Measurements from ENCODE around the gene NUFIP1. TPM values are rescaled to one million over a fixed set of nuclear protein-coding genes. Genes with fewer than 3 reads are reported as not detected.
"Not testable (repeated sequence)": the region's sequence is repeated elsewhere in the genome, so short reads cannot be mapped to it uniquely, and the experiment has no call there.

The NUFIP1 gene
- polyA plus RNA-seq (2012; ENCODE audit: low read depth, missing spikeins): 3.9 TPM

DNA sequence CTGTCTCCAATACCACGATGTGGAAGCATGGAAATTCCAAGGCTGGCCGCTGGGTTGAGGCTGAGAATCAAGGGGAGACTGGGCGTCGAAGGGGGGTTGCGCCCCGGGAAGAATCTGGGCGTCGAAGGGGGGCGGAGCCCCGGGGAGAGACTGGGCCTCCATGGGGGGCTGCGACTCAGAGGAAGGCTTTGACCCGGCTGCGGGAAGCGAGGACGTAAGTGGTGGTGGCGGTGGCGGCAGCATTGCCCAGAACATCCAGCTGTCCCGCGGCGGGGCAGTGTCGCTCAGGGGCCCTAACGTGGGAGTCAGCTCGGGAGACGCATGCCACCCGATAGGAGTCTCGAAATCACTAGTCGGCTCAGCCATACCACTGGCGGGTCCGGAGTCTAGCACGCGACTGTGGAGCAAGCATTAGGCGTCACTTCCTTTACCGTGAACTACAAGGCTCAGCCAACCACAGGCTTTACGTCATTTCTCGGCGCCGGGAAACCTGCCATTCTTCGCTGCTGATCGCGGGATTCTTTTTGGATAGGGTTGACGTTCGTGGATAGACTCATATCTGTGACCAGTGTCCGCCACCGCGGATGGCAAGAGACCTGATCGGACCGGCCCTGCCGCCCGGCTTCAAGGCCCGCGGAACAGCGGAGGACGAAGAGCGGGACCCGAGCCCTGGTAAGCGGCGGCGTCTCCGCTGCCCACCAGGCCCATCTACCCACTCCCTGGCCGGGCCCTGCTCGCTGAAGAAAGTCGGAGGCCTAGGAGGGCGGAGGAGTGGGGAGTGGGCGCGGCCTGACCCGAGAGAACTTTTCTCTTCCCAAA lies at the start of gene NUFIP1, which contains the start of gene GPALPP1:
Gene NUFIP1 (minus strand): TSS at position 401 of the 819 bp plus-strand sequence. CDS start 35 bp downstream, at position 366.
Gene GPALPP1 (plus strand): TSS at position 468 of the 819 bp plus-strand sequence. CDS start 117 bp downstream, at position 585.
- peak; percentile 68 for TF ChIP-seq POLR2A (IDR thresholded peaks at IDR 0.05; ENCODE audit: low read depth, low read length)
- no peak for TF ChIP-seq PAX5 (IDR thresholded peaks at IDR 0.05; ENCODE audit: insufficient read depth, low read length, severe bottlenecking)
- peak; percentile 76 for TF ChIP-seq TAF1 (IDR thresholded peaks at IDR 0.05; ENCODE audit: low read depth, low read length)
- 0 out of 2 replicates have a peak, but pooled peaks have one; percentile 8 for TF ChIP-seq SPI1 (IDR thresholded peaks at IDR 0.05; ENCODE audit: low read depth, low read length)
- peak; percentile 82 for TF ChIP-seq POLR2AphosphoS5 (IDR thresholded peaks at IDR 0.05; ENCODE audit: low read depth, low read length)
- no peak for TF ChIP-seq POU2F2 (IDR thresholded peaks at IDR 0.05; ENCODE audit: low read depth, low read length)
- peak; percentile 94 for FAIRE-seq
- peak; percentile 92 for DNase-seq (ENCODE audit: insufficient read length, low spot score)

DNA sequence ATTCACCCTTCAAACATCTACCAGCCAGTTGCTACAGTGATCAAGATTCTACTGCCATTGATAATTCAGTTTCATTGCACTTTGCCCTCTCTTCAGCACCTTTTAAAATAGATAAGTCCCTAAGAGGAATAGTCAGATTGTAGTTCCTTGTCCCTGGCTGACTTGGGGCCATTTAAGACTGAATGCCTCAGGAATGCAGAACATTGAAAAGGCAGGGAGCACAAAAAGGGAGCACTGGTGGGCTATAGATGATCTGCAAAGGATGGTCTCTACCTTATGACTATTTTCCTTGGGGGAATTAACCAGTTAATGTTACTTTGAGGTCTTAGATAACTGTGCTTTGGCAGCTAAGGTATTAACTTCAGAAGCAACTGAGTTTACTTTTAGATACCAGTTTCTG lies 46.9 kb upstream of the NUFIP1 start:
- TF ChIP-seq TAF1 (IDR thresholded peaks at IDR 0.05; ENCODE audit: low read depth, low read length) (no peak), PAX5 (IDR thresholded peaks at IDR 0.05; ENCODE audit: insufficient read depth, low read length, severe bottlenecking) (no peak), POLR2AphosphoS5 (IDR thresholded peaks at IDR 0.05; ENCODE audit: low read depth, low read length) (no peak), SPI1 (IDR thresholded peaks at IDR 0.05; ENCODE audit: low read depth, low read length) (no peak), POLR2A (IDR thresholded peaks at IDR 0.05; ENCODE audit: low read depth, low read length) (no peak), POU2F2 (IDR thresholded peaks at IDR 0.05; ENCODE audit: low read depth, low read length) (no peak)
- DNase-seq (ENCODE audit: insufficient read length, low spot score): no peak
- no peak for FAIRE-seq

DNA sequence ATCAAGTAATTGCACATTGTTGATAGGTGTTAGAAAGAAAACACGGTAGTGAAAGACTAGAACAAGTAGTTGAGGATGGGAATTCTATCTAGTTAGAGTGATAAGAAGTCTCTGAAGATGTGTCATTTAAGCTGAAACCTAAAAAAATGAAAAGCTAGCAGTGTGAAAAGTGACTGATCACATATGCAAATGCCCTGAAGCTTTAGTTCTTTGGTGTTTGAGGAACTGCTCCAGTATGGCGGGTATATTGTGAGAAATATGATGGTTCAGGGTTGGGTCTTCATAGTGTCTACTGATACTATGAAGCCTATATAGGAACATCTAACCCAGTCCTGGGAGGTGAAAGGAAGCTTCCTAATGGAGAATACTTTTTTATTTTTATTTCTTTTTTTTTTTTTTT lies 45.1 kb upstream of the NUFIP1 start:
- no peak for TF ChIP-seq POU2F2 (IDR thresholded peaks at IDR 0.05; ENCODE audit: low read depth, low read length)
- no peak for TF ChIP-seq POLR2AphosphoS5 (IDR thresholded peaks at IDR 0.05; ENCODE audit: low read depth, low read length)
- TF ChIP-seq SPI1 (IDR thresholded peaks at IDR 0.05; ENCODE audit: low read depth, low read length): peak; percentile 69
- no peak for TF ChIP-seq TAF1 (IDR thresholded peaks at IDR 0.05; ENCODE audit: low read depth, low read length)
- TF ChIP-seq PAX5 (IDR thresholded peaks at IDR 0.05; ENCODE audit: insufficient read depth, low read length, severe bottlenecking): no peak
- no peak for TF ChIP-seq POLR2A (IDR thresholded peaks at IDR 0.05; ENCODE audit: low read depth, low read length)
- FAIRE-seq: no peak
- DNase-seq (ENCODE audit: insufficient read length, low spot score): no peak

DNA sequence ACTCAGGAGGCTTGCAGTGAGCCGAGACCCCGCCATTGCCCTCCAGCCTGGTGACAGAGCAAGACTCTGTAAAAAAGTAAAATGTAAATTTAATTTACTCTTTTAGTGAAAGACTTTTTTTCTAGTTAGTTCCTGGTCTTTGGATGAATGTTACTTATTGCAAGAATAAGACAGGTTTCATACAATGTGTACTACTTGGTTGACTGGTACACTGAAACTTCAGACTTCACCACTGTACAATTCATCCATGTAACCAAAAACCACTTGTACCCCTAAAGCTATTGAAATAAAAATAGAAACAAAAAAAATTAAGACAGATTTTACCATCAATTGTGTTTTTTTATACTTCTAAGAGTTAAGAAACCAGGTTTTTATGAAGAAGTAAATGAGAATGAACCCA lies 35.6 kb upstream of the NUFIP1 start:
- no peak for TF ChIP-seq SPI1 (IDR thresholded peaks at IDR 0.05; ENCODE audit: low read depth, low read length)
- TF ChIP-seq POU2F2 (IDR thresholded peaks at IDR 0.05; ENCODE audit: low read depth, low read length): no peak
- TF ChIP-seq POLR2AphosphoS5 (IDR thresholded peaks at IDR 0.05; ENCODE audit: low read depth, low read length): no peak
- TF ChIP-seq POLR2A (IDR thresholded peaks at IDR 0.05; ENCODE audit: low read depth, low read length): no peak
- no peak for TF ChIP-seq PAX5 (IDR thresholded peaks at IDR 0.05; ENCODE audit: insufficient read depth, low read length, severe bottlenecking)
- no peak for TF ChIP-seq TAF1 (IDR thresholded peaks at IDR 0.05; ENCODE audit: low read depth, low read length)
- FAIRE-seq (no peak), DNase-seq (ENCODE audit: insufficient read length, low spot score) (no peak)

DNA sequence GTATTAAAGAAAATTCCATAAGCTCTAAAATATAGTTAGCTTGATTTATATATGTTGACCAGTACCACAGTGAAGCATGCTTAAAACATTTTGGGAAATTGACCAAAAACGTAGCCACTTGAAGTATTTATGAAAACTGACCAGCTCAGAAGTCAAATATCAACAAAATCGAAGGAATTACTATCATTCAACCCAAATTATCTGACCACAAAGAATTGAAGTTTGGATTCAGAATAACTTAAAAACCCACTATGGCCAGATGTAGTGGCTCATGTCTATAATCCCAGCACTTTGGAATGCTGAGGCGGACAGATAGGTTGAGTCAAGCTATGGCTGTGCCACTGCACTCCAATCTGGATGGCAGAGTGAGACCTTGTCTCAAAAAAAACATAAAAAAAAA lies 32.0 kb upstream of the NUFIP1 start:
- TF ChIP-seq POU2F2 (IDR thresholded peaks at IDR 0.05; ENCODE audit: low read depth, low read length) (no peak), PAX5 (IDR thresholded peaks at IDR 0.05; ENCODE audit: insufficient read depth, low read length, severe bottlenecking) (no peak), POLR2AphosphoS5 (IDR thresholded peaks at IDR 0.05; ENCODE audit: low read depth, low read length) (no peak), TAF1 (IDR thresholded peaks at IDR 0.05; ENCODE audit: low read depth, low read length) (no peak), POLR2A (IDR thresholded peaks at IDR 0.05; ENCODE audit: low read depth, low read length) (no peak), SPI1 (IDR thresholded peaks at IDR 0.05; ENCODE audit: low read depth, low read length) (no peak)
- DNase-seq (ENCODE audit: insufficient read length, low spot score) (no peak), FAIRE-seq (peak; percentile 26)

DNA sequence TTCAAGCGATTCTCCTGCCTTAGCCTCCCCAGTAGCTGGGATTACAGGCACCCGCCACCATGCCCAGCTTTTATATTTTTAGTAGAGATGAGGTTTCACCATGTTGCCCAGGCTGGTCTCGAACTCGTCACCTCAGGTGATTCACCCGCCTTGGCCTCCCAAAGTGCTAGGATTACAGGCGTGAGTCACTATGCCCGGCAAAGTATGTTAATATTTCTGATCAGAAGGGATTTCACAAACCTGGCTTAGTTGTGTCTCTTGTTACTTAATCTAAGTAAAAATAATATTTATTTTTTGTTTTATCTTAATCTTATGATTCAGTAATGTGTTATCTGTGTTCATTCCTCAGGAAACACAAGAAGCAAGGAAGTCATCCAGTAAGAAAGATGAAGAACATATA lies 30.7 kb upstream of the NUFIP1 start:
- FAIRE-seq; DNase-seq (ENCODE audit: insufficient read length, low spot score): not testable (repeated sequence)

DNA sequence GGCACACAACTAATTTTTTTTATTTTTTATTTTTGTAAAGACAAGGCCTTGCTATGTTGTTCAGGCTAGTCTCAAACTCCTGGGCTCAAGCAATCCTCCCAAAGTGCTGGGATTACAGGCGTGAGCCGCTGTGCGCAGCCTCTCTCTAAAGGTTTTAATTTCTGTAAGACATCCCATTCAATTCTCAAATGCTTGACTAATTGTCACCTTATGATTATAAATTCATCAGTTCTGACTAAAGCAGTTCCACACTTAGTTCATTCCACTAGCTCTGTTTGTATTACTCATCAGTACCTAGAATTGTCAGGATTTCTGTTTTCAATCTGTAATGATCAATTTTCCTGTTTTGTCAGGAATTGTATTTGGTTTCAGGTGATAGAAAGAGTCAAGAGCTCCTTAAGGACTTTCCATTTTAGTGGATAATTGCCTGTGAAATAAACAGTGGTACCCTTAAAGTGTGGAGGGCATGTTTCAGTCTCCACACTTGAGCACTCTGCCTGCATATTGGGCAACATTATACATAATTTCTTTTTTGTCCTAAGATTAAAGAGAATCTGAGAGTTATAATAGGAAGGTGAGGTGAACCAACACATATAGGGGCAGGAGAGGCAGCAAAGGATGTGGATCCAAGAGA lies 27.6 kb upstream of the NUFIP1 start:
- FAIRE-seq: no peak
- TF ChIP-seq PAX5 (IDR thresholded peaks at IDR 0.05; ENCODE audit: insufficient read depth, low read length, severe bottlenecking): no peak
- TF ChIP-seq TAF1 (IDR thresholded peaks at IDR 0.05; ENCODE audit: low read depth, low read length): no peak
- no peak for TF ChIP-seq POLR2A (IDR thresholded peaks at IDR 0.05; ENCODE audit: low read depth, low read length)
- no peak for TF ChIP-seq SPI1 (IDR thresholded peaks at IDR 0.05; ENCODE audit: low read depth, low read length)
- TF ChIP-seq POLR2AphosphoS5 (IDR thresholded peaks at IDR 0.05; ENCODE audit: low read depth, low read length): no peak
- TF ChIP-seq POU2F2 (IDR thresholded peaks at IDR 0.05; ENCODE audit: low read depth, low read length): no peak
- no peak for DNase-seq (ENCODE audit: insufficient read length, low spot score)

DNA sequence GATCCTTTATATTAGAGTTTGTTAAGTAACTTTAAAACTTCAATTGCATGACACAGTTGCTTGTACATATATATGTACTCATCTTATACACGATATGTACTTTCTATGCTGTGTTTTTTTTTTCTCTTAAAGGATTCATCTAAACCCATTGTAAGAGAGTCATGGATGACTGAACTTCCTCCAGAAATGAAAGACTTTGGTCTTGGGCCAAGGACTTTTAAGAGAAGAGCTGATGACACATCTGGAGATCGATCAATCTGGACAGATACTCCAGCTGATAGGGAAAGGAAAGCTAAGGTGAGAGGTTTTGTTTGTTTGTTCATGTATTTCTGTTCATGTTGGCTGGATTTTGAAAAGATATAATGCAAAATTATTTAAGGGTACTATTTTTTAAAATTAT lies 26.0 kb upstream of the NUFIP1 start:
- FAIRE-seq: no peak
- no peak for TF ChIP-seq POU2F2 (IDR thresholded peaks at IDR 0.05; ENCODE audit: low read depth, low read length)
- no peak for DNase-seq (ENCODE audit: insufficient read length, low spot score)

DNA sequence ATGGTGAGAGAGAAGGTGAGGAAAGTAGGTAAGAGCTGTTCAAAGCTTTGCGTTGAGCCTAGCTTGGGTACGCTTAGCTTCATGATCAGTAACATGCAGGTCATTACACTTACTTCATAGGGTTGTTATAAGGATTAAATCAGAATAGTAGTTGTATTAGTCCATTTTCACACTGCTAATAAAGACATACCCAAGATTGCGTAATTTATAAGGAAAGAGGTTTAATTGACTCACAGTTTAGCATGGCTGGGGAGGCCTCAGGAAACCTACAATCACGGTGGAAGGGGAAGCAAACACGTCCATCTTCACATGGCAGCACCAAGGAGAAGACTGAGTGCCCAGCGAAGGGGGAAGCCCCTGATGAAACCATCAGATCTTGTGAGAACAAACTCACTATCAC lies 21.9 kb upstream of the NUFIP1 start:
- FAIRE-seq (no peak), DNase-seq (ENCODE audit: insufficient read length, low spot score) (no peak)
- TF ChIP-seq POU2F2 (IDR thresholded peaks at IDR 0.05; ENCODE audit: low read depth, low read length): no peak
- TF ChIP-seq TAF1 (IDR thresholded peaks at IDR 0.05; ENCODE audit: low read depth, low read length): no peak
- TF ChIP-seq POLR2A (IDR thresholded peaks at IDR 0.05; ENCODE audit: low read depth, low read length): no peak
- no peak for TF ChIP-seq SPI1 (IDR thresholded peaks at IDR 0.05; ENCODE audit: low read depth, low read length)
- no peak for TF ChIP-seq POLR2AphosphoS5 (IDR thresholded peaks at IDR 0.05; ENCODE audit: low read depth, low read length)
- no peak for TF ChIP-seq PAX5 (IDR thresholded peaks at IDR 0.05; ENCODE audit: insufficient read depth, low read length, severe bottlenecking)
